BE2C (cell line): ENCODE data around the gene SYCE1L. TPM values are rescaled to one million over a fixed set of nuclear protein-coding genes. Genes with fewer than 3 reads are reported as not detected.
"Not testable (repeated sequence)": the region's sequence is repeated elsewhere in the genome, so short reads cannot be mapped to it uniquely, and the experiment has no call there.

Experiments used
- DNase-seq: peaks from one replicate; pipeline ENCODE4 v3.0.0-alpha.2; 2020
- H3K27me3 ChIP-seq: fragments of 250-450 bp; sonication (Bioruptor Pico); 2 replicates; pipeline ENCODE4 v1.5.1; 2020; ENCODE audit warnings: mild to moderate bottlenecking
- H3K36me3 ChIP-seq: fragments of 250-450 bp; sonication (Bioruptor Pico); 2 replicates; pipeline ENCODE4 v1.5.1; 2020; ENCODE audit warnings: mild to moderate bottlenecking
- H3K4me1 ChIP-seq: fragments of 250-450 bp; sonication (Bioruptor Pico); 2 replicates; pipeline ENCODE4 v1.5.1; 2020
- H3K4me3 ChIP-seq: 2 replicates; pipeline ENCODE4 v1.5.1; 2011; ENCODE audit warnings: low read depth, low read length
- H3K9me3 ChIP-seq: fragments of 250-450 bp; sonication (Bioruptor Pico); 2 replicates; pipeline ENCODE4 v1.5.1; 2020
- polyA plus RNA-seq: library from polyadenylated mRNA; unstranded; fragments of >200 nt; gene quantifications from one replicate; pipeline ENCODE4 v1.2.1, GENCODE V29; 2012; ENCODE audit warnings: low read depth, missing spikeins; ENCODE audit not compliant: insufficient read length, insufficient read depth
- TF ChIP-seq, protein P1 (sequence below): IDR thresholded peaks from 2 replicates; pipeline ENCODE4 v1.5.1; 2012; ENCODE audit warnings: mild to moderate bottlenecking, low read depth, low read length

The SYCE1L gene, protein sequence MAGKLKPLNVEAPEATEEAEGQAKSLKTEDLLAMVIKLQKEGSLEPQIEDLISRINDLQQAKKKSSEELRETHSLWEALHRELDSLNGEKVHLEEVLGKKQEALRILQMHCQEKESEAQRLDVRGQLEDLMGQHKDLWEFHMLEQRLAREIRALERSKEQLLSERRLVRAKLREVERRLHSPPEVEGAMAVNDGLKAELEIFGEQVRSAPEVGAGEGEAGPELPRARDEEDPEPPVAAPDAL
- 4.8 TPM for polyA plus RNA-seq

DNA sequence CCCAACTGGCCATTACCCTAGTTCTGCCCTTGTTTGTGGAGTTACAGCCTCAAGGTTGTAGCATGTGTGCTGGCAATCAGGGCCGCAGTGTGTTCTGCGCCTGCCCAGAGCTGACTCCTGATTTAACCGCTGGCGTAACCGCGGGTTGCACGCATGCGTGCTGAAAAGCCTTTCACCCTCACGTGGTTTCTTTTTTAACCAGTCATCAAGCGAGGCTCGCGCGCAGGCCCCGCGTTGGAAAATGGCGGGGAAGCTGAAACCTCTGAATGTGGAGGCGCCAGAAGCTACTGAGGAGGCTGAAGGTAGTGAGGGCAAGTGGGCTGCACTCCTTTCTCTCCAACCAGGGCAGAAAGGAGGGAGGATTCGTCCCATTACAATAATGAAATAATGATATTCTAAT, at the start of gene SYCE1L:
Gene SYCE1L (plus strand): TSS at position 198 of the 400 bp plus-strand sequence. CDS start 44 bp downstream, at position 242.
- Histone ChIP-seq H3K27me3 (no peaks in the 10 kb centered on the region), H3K9me3 (no peaks in the 10 kb centered on the region), H3K4me3 (no peak within 1 kb of the TSS), H3K4me1 (0 out of 2 replicates have a peak, but pooled peaks cover 2% of the 10 kb centered on the region), H3K36me3 (peaks cover 11% of the 10 kb centered on the region)
- no peak for DNase-seq
- TF ChIP-seq, protein P1, sequence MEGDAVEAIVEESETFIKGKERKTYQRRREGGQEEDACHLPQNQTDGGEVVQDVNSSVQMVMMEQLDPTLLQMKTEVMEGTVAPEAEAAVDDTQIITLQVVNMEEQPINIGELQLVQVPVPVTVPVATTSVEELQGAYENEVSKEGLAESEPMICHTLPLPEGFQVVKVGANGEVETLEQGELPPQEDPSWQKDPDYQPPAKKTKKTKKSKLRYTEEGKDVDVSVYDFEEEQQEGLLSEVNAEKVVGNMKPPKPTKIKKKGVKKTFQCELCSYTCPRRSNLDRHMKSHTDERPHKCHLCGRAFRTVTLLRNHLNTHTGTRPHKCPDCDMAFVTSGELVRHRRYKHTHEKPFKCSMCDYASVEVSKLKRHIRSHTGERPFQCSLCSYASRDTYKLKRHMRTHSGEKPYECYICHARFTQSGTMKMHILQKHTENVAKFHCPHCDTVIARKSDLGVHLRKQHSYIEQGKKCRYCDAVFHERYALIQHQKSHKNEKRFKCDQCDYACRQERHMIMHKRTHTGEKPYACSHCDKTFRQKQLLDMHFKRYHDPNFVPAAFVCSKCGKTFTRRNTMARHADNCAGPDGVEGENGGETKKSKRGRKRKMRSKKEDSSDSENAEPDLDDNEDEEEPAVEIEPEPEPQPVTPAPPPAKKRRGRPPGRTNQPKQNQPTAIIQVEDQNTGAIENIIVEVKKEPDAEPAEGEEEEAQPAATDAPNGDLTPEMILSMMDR, result no peak

GRCh38 chr16:77157346-77158058, 41.7 kb upstream of the SYCE1L start:
- no peaks in the 10 kb centered on the region for H3K27me3 ChIP-seq
- H3K4me1 ChIP-seq, result no peaks in the 10 kb centered on the region
- TF ChIP-seq, protein P1, result no peak
- no peaks in the 10 kb centered on the region for H3K9me3 ChIP-seq
- no peak overlapping the region for H3K4me3 ChIP-seq
- no peak for DNase-seq
- no peaks in the 10 kb centered on the region for H3K36me3 ChIP-seq

DNA sequence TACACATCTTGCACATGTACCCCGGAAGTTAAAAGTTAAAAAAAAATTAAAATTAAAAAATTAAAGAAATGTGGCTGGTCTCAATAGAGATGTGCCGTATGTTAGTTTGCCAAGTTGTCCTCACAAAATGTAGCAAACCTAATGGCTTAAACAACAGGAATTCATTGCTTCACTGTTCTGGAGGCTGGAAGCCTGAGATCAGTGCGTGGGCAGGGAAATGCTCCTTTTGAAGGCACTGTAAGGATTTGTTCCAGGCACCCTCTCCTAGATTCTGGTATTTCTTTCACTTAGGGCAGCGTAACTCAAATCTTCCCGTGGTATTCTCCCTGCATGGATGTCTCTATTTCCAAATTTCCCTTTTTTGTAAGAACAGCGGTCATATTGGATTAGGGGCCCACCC, 40.9 kb upstream of the SYCE1L start:
- TF ChIP-seq, protein P1, result no peak
- H3K27me3 ChIP-seq, result no peaks in the 10 kb centered on the region
- no peak overlapping the region for H3K4me3 ChIP-seq
- H3K9me3 ChIP-seq, result no peaks in the 10 kb centered on the region
- H3K4me1 ChIP-seq, result no peaks in the 10 kb centered on the region
- DNase-seq, result no peak
- no peaks in the 10 kb centered on the region for H3K36me3 ChIP-seq

- Histone ChIP-seq H3K36me3 (no peaks in the 10 kb centered on the region), H3K9me3 (no peaks in the 10 kb centered on the region), H3K4me1 (no peaks in the 10 kb centered on the region), H3K27me3 (no peaks in the 10 kb centered on the region), H3K4me3 (no peak overlapping the region)
- no peak for DNase-seq
- TF ChIP-seq, protein P1, result no peak
Measured at GRCh38 chr16:77165006-77165405, 34.2 kb upstream of the SYCE1L start.

GRCh38 chr16:77165536-77166236, 33.5 kb upstream of the SYCE1L start:
- not testable (repeated sequence) for H3K9me3 ChIP-seq, H3K27me3 ChIP-seq, H3K36me3 ChIP-seq, DNase-seq, H3K4me1 ChIP-seq, H3K4me3 ChIP-seq

DNA sequence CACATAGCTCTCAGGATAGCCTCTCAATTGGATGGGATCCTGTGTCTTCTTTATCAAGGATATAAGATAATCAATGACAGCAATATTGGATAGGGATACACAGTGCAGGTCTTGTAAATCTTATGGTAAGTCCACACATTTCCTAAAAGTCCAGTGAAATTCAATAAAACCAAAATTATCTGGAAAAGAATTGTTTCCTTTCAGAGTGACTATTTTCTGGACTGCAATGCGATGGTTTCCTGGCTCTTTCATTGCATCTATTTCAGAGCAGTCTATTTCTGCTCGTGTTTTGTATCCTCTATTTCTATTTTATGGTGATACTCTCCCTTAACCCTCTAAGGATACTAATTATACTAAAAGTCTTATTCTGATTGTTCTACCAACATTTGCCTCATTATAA, 32.5 kb upstream of the SYCE1L start:
- TF ChIP-seq, protein P1, result no peak
- Histone ChIP-seq H3K4me3 (no peak overlapping the region), H3K9me3 (no peaks in the 10 kb centered on the region), H3K27me3 (no peaks in the 10 kb centered on the region), H3K4me1 (no peaks in the 10 kb centered on the region), H3K36me3 (no peaks in the 10 kb centered on the region)
- DNase-seq, result no peak
